ENCODE measurements around the gene HOXA7.

Gene HOXA7

DNA sequence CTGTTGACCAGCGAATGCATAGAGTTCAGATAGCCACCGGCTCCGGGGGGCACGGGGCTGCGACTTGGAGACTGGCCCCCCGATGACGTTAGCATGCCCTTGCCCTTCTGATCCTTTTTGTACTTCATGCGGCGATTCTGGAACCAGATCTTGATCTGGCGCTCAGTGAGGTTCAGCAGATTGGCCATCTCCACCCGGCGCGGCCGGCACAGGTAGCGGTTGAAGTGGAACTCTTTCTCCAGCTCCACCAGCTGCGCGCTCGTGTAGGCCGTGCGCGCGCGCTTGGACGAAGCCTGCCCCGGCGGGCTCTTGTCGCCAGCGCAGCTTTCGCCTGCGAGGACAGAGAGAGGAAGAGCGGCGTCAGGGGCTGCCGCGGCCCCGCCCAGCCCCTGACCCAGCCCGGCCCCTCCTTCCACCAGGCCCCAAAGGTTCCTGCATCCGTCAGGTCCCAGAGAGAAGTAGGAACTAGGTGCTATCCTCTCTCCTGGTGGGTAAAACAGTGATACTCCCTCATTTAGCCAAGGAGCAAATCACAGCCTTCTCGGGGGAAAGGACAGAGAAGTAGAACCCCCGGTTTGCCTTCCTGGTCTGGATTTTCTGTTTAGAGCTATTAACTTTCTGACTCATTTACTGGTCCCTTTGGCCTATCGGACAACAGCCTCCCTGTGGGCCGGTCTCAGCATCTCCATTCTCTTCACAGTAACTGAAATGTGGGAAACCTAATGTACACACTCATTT lies 47.9 kb downstream of the HOXA7 start:
- no peak for DNase-seq (ENCODE audit: low read depth, low spot score)
- TF ChIP-seq SUZ12 (IDR thresholded peaks at IDR 0.05; ENCODE audit: extremely low read depth, insufficient read depth, insufficient read length) = no peak
- TF ChIP-seq ZNF274 (IDR thresholded peaks at IDR 0.05; ENCODE audit: low read depth, low read length) = no peak
- TF ChIP-seq YY1 (IDR thresholded peaks at IDR 0.05; ENCODE audit: insufficient read depth, insufficient read length) = no peak
- H3K4me1 ChIP-seq (ENCODE audit: insufficient read depth, insufficient read length) = peaks cover 11% of the 10 kb centered on the region
- H3K4me3 ChIP-seq (ENCODE audit: insufficient read length, low read depth) = no peak overlapping the region
- no peaks in the 10 kb centered on the region for H3K36me3 ChIP-seq (ENCODE audit: insufficient read depth, insufficient read length, low read length)
- H3K27me3 ChIP-seq (ENCODE audit: insufficient read depth, insufficient read length) = peaks cover 100% of the 10 kb centered on the region
- no peak overlapping the region for H3K9ac ChIP-seq (ENCODE audit: insufficient read length, low read depth)
- no peaks in the 10 kb centered on the region for H3K9me3 ChIP-seq (ENCODE audit: insufficient read depth, low read length)

DNA sequence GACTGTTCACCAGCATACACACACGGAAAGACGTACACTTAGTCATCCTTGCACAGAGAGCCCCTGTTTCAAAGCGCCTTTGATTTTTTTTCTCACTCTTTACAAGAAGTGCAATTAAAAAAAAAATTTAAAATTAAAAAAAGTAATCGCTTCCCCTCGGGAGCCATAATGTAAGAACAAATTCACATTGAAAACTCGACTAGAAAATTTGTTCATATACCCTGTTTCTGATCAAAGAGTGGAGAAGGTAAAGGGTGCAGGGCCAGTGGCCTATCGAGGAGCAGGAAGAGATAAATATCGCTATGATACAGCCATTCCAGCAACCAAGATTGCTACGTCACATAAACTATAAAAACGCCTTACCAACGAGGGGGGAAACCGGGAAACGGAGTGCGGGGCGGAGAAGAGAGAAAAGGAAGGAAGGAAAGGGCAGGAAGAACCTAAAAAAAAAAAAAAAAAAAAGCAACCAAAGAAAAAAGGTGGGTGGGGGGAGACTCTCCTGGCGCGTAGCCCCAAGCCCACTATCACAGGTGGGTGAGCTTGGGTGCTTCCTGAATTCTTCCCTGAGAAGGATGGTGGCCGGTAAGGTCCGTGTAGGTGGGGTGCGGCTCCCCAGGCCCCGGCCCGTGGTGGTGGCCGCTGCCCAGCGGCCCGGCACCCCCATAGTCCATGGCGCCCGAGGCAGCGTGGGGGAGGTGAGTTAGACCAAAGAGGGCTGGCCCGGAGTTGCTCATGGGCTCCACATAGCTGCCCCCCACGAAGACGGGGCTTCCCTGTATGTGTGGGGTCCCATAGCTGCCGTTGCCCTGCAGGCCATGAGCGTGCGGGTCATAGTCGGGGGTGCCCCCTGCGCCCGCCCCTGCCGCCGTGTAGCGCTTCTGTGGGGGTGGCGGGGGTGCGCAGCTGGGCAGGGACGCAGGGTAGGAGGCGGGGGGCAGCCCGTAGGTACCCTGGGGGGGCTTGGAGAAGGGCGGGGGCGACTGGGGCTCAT lies 48.8 kb downstream of the HOXA7 start:
- H3K4me1 ChIP-seq (ENCODE audit: insufficient read depth, insufficient read length) = peaks cover 11% of the 10 kb centered on the region

DNA sequence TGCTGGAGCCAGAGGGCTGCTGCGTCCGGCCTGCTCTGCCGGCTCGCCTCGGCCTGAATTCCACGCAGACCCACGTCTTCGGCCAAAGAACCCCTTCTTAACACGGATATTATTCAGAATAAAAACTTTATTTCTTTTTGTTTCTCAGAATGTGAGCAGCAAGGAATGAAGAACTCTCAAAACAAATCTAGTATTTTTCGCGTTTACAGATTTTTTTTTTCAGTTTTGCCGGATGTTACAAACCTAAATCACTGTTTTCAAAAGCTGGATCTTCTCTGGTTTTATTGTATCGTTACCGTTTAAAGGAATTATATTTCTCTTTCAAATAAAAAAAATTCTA lies 49.6 kb downstream of the HOXA7 start:
- Histone ChIP-seq H3K4me3 (ENCODE audit: insufficient read length, low read depth) (no peak overlapping the region), H3K9ac (ENCODE audit: insufficient read length, low read depth) (no peak overlapping the region), H3K4me1 (ENCODE audit: insufficient read depth, insufficient read length) (peaks cover 11% of the 10 kb centered on the region), H3K27me3 (ENCODE audit: insufficient read depth, insufficient read length) (peaks cover 100% of the 10 kb centered on the region), H3K36me3 (ENCODE audit: insufficient read depth, insufficient read length, low read length) (no peaks in the 10 kb centered on the region), H3K9me3 (ENCODE audit: insufficient read depth, low read length) (no peaks in the 10 kb centered on the region)
- TF ChIP-seq SUZ12 (IDR thresholded peaks at IDR 0.05; ENCODE audit: extremely low read depth, insufficient read depth, insufficient read length) (no peak), ZNF274 (IDR thresholded peaks at IDR 0.05; ENCODE audit: low read depth, low read length) (no peak), YY1 (IDR thresholded peaks at IDR 0.05; ENCODE audit: insufficient read depth, insufficient read length) (no peak)
- no peak for DNase-seq (ENCODE audit: low read depth, low spot score)

More for the DNA sequence above, 48.8 kb downstream of the HOXA7 start:
- Histone ChIP-seq H3K9me3 (ENCODE audit: insufficient read depth, low read length) (no peaks in the 10 kb centered on the region), H3K27me3 (ENCODE audit: insufficient read depth, insufficient read length) (peaks cover 100% of the 10 kb centered on the region), H3K36me3 (ENCODE audit: insufficient read depth, insufficient read length, low read length) (no peaks in the 10 kb centered on the region), H3K9ac (ENCODE audit: insufficient read length, low read depth) (no peak overlapping the region), H3K4me3 (ENCODE audit: insufficient read length, low read depth) (no peak overlapping the region)
- no peak for DNase-seq (ENCODE audit: low read depth, low spot score)
- TF ChIP-seq ZNF274 (IDR thresholded peaks at IDR 0.05; ENCODE audit: low read depth, low read length) = no peak
- TF ChIP-seq YY1 (IDR thresholded peaks at IDR 0.05; ENCODE audit: insufficient read depth, insufficient read length) = no peak
- TF ChIP-seq SUZ12 (IDR thresholded peaks at IDR 0.05; ENCODE audit: extremely low read depth, insufficient read depth, insufficient read length) = no peak

DNA sequence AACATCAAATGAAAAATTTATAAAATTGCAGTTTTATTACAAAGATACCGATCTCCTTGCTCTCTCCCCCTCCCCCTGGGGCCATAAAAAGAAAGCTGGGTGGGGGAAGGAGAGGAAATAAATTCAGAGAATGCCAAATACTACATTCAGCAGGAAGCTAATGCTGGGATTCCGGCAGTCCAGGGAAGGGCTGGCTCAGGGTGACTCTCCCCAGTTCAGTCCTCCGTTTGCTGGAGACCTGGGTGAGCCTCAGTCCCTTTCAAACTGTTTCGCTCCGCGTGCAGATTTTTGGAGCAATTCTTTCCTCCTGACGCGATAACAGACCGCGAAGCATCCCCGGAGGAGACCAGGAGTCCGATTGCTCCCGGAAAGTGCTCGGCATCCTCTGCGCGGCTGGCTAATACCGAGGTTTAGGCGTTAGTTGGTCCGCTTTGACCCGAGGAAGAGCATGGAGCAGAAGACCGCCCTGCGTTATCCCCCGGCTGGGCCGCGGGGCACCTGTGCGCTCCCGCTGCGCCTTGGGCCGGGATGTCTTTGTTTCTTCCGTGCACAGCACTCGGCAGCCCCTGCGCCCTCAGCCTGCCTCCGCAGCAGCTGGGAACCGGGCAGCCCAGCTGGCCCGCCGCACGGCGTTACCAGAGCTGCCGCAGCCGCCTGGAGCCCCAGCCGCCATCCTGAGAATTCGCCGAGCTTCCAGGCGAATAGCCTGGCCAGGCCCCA lies 50.1 kb downstream of the HOXA7 start:
- H3K36me3 ChIP-seq (ENCODE audit: insufficient read depth, insufficient read length, low read length) = no peaks in the 10 kb centered on the region
- H3K4me1 ChIP-seq (ENCODE audit: insufficient read depth, insufficient read length) = peaks cover 11% of the 10 kb centered on the region
- H3K4me3 ChIP-seq (ENCODE audit: insufficient read length, low read depth) = no peak overlapping the region
- no peak for DNase-seq (ENCODE audit: low read depth, low spot score)
- no peak overlapping the region for H3K9ac ChIP-seq (ENCODE audit: insufficient read length, low read depth)
- no peaks in the 10 kb centered on the region for H3K9me3 ChIP-seq (ENCODE audit: insufficient read depth, low read length)
- H3K27me3 ChIP-seq (ENCODE audit: insufficient read depth, insufficient read length) = peaks cover 100% of the 10 kb centered on the region
- TF ChIP-seq SUZ12 (IDR thresholded peaks at IDR 0.05; ENCODE audit: extremely low read depth, insufficient read depth, insufficient read length) (peak; percentile 18), YY1 (IDR thresholded peaks at IDR 0.05; ENCODE audit: insufficient read depth, insufficient read length) (no peak), ZNF274 (IDR thresholded peaks at IDR 0.05; ENCODE audit: low read depth, low read length) (no peak)

DNA sequence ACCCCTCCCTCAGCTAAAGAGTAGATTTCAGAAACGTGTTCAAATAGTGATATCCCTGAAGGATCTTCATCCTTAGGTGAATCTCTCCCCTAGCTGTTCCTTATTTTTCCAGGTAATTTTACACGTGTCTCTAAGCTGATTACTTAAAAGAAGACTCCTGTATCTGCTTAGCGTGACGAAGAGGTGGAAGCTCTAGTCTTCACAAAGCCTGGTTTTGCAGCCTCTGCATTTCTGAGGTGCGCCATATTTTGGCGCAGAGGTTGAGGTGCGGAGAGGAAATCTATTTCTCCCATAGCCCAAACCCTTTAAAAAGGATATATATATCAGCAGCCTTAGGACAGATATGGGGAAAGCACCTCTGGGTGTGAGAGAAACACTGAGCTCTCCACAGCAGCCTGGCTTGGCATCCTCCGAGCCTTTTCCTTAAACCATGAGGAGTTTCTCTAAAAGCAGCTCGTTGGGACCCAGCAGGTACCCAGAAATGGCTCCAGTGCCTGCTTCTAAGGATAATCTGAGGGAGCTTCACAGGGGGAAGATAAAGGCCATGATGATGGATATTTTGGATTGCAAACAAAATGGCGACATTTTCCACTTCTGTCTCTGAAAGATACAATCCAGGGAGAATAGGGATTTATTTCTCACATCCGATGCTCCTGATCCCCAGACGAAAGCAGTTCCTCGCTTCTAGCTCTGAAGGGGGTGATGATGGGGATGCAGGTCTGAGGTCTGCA lies 51.0 kb downstream of the HOXA7 start:
- DNase-seq (ENCODE audit: low read depth, low spot score) = no peak
- Histone ChIP-seq H3K27me3 (ENCODE audit: insufficient read depth, insufficient read length) (peaks cover 100% of the 10 kb centered on the region), H3K4me3 (ENCODE audit: insufficient read length, low read depth) (no peak overlapping the region), H3K36me3 (ENCODE audit: insufficient read depth, insufficient read length, low read length) (no peaks in the 10 kb centered on the region), H3K9me3 (ENCODE audit: insufficient read depth, low read length) (no peaks in the 10 kb centered on the region), H3K9ac (ENCODE audit: insufficient read length, low read depth) (no peak overlapping the region), H3K4me1 (ENCODE audit: insufficient read depth, insufficient read length) (peaks cover 11% of the 10 kb centered on the region)
- no peak for TF ChIP-seq YY1 (IDR thresholded peaks at IDR 0.05; ENCODE audit: insufficient read depth, insufficient read length)
- TF ChIP-seq SUZ12 (IDR thresholded peaks at IDR 0.05; ENCODE audit: extremely low read depth, insufficient read depth, insufficient read length) = no peak
- TF ChIP-seq ZNF274 (IDR thresholded peaks at IDR 0.05; ENCODE audit: low read depth, low read length) = no peak

DNA sequence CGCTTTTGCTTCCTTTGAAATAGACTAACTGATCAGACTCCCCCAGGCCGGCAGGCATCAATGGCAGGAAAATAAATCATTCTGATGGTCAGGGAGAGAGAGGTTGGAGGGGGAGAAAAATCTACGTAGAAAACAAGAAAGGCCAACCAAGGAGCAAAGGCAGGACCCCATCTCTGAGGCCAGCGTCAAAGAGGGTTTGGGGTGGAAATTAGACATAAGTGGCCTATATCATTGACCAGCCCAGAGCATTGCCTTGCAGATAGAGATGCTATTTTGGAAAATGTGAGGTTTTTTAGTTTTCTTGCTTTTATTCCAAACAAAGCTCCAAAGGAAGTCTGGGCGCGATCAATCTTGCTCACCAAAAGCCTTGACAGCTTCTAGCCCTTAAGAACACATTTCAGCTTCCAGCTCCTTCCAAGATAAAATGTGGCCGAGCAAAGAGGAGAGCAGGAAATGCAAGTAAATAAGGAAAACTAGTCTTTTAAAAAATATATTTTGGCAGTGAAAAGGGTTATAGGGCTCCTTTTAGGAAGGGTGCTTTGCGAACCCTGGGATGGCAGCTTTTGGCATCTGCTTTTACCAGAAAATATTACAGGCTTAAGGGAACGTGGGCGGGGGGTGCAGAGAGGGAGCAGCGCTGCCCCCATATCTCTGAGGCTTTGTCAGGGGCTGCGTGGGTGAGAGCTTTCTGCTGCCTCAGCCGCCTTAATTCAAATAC lies 52.0 kb downstream of the HOXA7 start:
- Histone ChIP-seq H3K9ac (ENCODE audit: insufficient read length, low read depth) (no peak overlapping the region), H3K4me3 (ENCODE audit: insufficient read length, low read depth) (no peak overlapping the region), H3K36me3 (ENCODE audit: insufficient read depth, insufficient read length, low read length) (peaks cover 4% of the 10 kb centered on the region), H3K4me1 (ENCODE audit: insufficient read depth, insufficient read length) (peaks cover 9% of the 10 kb centered on the region), H3K27me3 (ENCODE audit: insufficient read depth, insufficient read length) (peaks cover 100% of the 10 kb centered on the region), H3K9me3 (ENCODE audit: insufficient read depth, low read length) (no peaks in the 10 kb centered on the region)
- no peak for DNase-seq (ENCODE audit: low read depth, low spot score)
- TF ChIP-seq ZNF274 (IDR thresholded peaks at IDR 0.05; ENCODE audit: low read depth, low read length) (no peak), SUZ12 (IDR thresholded peaks at IDR 0.05; ENCODE audit: extremely low read depth, insufficient read depth, insufficient read length) (no peak), YY1 (IDR thresholded peaks at IDR 0.05; ENCODE audit: insufficient read depth, insufficient read length) (no peak)

All from NT2/D1 (cell line).